Mesenchymal stem cell (in vitro differentiated cells and primary cell): ENCODE data around the gene ANKRD16.

ENCODE experiments used
- DNase-seq: peaks from one replicate; pipeline ENCODE4 v3.0.0-alpha.2; 2013
- H2AFZ ChIP-seq: one replicate; pipeline ENCODE4 v1.6.1; 2013; ENCODE audit warnings: low read depth, mild to moderate bottlenecking, control low read depth, inconsistent platforms, low read length, moderate library complexity
- H2AK5ac ChIP-seq: 2 replicates; pipeline ENCODE4 v1.6.1; 2013; ENCODE audit warnings: low read length, moderate library complexity, mild to moderate bottlenecking, inconsistent platforms; ENCODE audit not compliant: severe bottlenecking
- H2BK120ac ChIP-seq: one replicate; pipeline ENCODE4 v1.6.1; 2013; ENCODE audit warnings: low read depth, mild to moderate bottlenecking, inconsistent platforms, low read length, moderate library complexity
- H2BK12ac ChIP-seq, 2 experiments: one replicate each; pipeline ENCODE4 v1.6.1; 2013; ENCODE audit warnings: inconsistent platforms in 2 of 2, low read length in 2 of 2, mild to moderate bottlenecking in 2 of 2, moderate library complexity in 2 of 2, control low read depth in 1 of 2
- H2BK15ac ChIP-seq: one replicate; pipeline ENCODE4 v1.6.1; 2013; ENCODE audit warnings: mild to moderate bottlenecking, low read depth, inconsistent platforms; ENCODE audit not compliant: poor library complexity, severe bottlenecking
- H2BK5ac ChIP-seq: 2 replicates; pipeline ENCODE4 v1.6.1; 2013; ENCODE audit warnings: low read depth, mild to moderate bottlenecking, low read length, control low read depth, inconsistent platforms; ENCODE audit not compliant: poor library complexity, severe bottlenecking
- H3K14ac ChIP-seq, 2 experiments: one replicate each; pipeline ENCODE4 v1.6.1; 2013; ENCODE audit warnings: inconsistent platforms in 2 of 2, low read length in 2 of 2, control low read depth in 1 of 2, mild to moderate bottlenecking in 1 of 2, moderate library complexity in 1 of 2
- H3K18ac ChIP-seq, 2 experiments: one replicate each; pipeline ENCODE4 v1.6.1; 2013; ENCODE audit warnings: inconsistent platforms in 2 of 2, low read length in 2 of 2, control low read depth in 1 of 2, low read depth in 1 of 2, mild to moderate bottlenecking in 1 of 2
- H3K23ac ChIP-seq, 2 experiments: one replicate each; pipeline ENCODE4 v1.6.1; 2013; ENCODE audit warnings: inconsistent platforms in 2 of 2, low read length in 2 of 2, mild to moderate bottlenecking in 2 of 2, moderate library complexity in 2 of 2, control low read depth in 1 of 2
- H3K27ac ChIP-seq: 2 replicates; pipeline ENCODE4 v1.5.1; 2013; ENCODE audit warnings: mild to moderate bottlenecking, moderate library complexity, low read length, control low read depth, inconsistent platforms; ENCODE audit not compliant: poor library complexity, severe bottlenecking
- H3K27me3 ChIP-seq, 2 experiments: 2 replicates each; pipeline versions ENCODE4 v1.6.1 to v1.7.0; 2013; ENCODE audit warnings: low read length in 2 of 2, mild to moderate bottlenecking in 2 of 2, moderate library complexity in 2 of 2, control low read depth in 1 of 2, inconsistent platforms in 1 of 2; ENCODE audit not compliant: control insufficient read depth in 1 of 2, insufficient read depth in 1 of 2
- H3K36me3 ChIP-seq, 2 experiments: 2 replicates each; pipeline versions ENCODE4 v1.6.1 to v1.7.0; 2013; ENCODE audit warnings: low read length in 2 of 2, control low read depth in 1 of 2, inconsistent platforms in 1 of 2, low read depth in 1 of 2, mild to moderate bottlenecking in 1 of 2; ENCODE audit not compliant: insufficient read depth in 2 of 2, control insufficient read depth in 1 of 2
- H3K4ac ChIP-seq, 2 experiments: one replicate each; pipeline ENCODE4 v1.6.1; 2013; ENCODE audit warnings: inconsistent platforms in 2 of 2, low read length in 2 of 2, mild to moderate bottlenecking in 2 of 2, moderate library complexity in 2 of 2, control low read depth in 1 of 2, low read depth in 1 of 2
- H3K4me1 ChIP-seq: 2 replicates; pipeline ENCODE4 v1.6.1; 2013; ENCODE audit warnings: low read depth, low read length, control low read depth; ENCODE audit not compliant: control insufficient read depth, insufficient read depth
- H3K4me2 ChIP-seq: 2 replicates; pipeline ENCODE4 v1.6.1; 2013; ENCODE audit warnings: low read length, mild to moderate bottlenecking, inconsistent platforms; ENCODE audit not compliant: poor library complexity, severe bottlenecking
- H3K4me3 ChIP-seq, 2 experiments: 2 replicates each; pipeline versions ENCODE4 v1.5.1 to v1.7.0; 2013; ENCODE audit warnings: low read length in 2 of 2, mild to moderate bottlenecking in 2 of 2, control low read depth in 1 of 2, low read depth in 1 of 2; ENCODE audit not compliant: insufficient read depth in 1 of 2
- H3K79me1 ChIP-seq: replicated peaks from 2 replicates; pipeline ENCODE4 v1.6.1; 2013; ENCODE audit warnings: mild to moderate bottlenecking, control low read depth, low read length, inconsistent platforms; ENCODE audit not compliant: poor library complexity, severe bottlenecking
- H3K9ac ChIP-seq: 2 replicates; pipeline ENCODE4 v1.7.0; 2013; ENCODE audit warnings: mild to moderate bottlenecking, low read length, moderate library complexity
- H3K9me3 ChIP-seq: 2 replicates; pipeline ENCODE4 v1.7.0; 2013; ENCODE audit warnings: mild to moderate bottlenecking, low read length; ENCODE audit not compliant: control insufficient read depth
- H4K8ac ChIP-seq: one replicate; pipeline ENCODE4 v1.6.1; 2013; ENCODE audit warnings: inconsistent platforms, mild to moderate bottlenecking, low read length, moderate library complexity
- H4K91ac ChIP-seq: one replicate; pipeline ENCODE4 v1.6.1; 2013; ENCODE audit warnings: mild to moderate bottlenecking, low read length, inconsistent platforms
- WGBS: methylation state at CpG from one replicate; pipeline ENCODE4 v1.1.7; 2013; ENCODE audit warnings: mixed read lengths; 5-methylcytosine and 5-hydroxymethylcytosine counted together

Gene ANKRD16

GRCh38 chr10:5876181-5876768, 13.4 kb downstream of the ANKRD16 start:
- Histone ChIP-seq H3K4me1 (peaks cover 2% of the 10 kb centered on the region), H3K18ac (no peak overlapping the region), H3K27ac (no peak overlapping the region), H3K14ac (no peak overlapping the region), H4K91ac (no peak overlapping the region), H3K4me3 (peak overlapping the region in 1 of 2 experiments; percentile 67), H2BK5ac (no peak overlapping the region), H3K23ac (no peak overlapping the region), H2BK12ac (no peak overlapping the region), H2BK120ac (no peak overlapping the region), H3K9me3 (no peaks in the 10 kb centered on the region), H2BK15ac (no peak overlapping the region), H3K4me2 (no peak overlapping the region), H3K4ac (no peak overlapping the region), H3K36me3 (peaks cover 19 to 47% of the 10 kb centered on the region in 2 experiments), H3K79me1 (no peaks in the 10 kb centered on the region), H4K8ac (no peak overlapping the region), H2AK5ac (no peak overlapping the region), H2AFZ (no peak overlapping the region), H3K9ac (peak overlapping the region; percentile 74), H3K27me3 (no peaks in the 10 kb centered on the region)
- 84% methylated on average over 14 of the region's 14 CpGs for WGBS
- no peak for DNase-seq

DNA sequence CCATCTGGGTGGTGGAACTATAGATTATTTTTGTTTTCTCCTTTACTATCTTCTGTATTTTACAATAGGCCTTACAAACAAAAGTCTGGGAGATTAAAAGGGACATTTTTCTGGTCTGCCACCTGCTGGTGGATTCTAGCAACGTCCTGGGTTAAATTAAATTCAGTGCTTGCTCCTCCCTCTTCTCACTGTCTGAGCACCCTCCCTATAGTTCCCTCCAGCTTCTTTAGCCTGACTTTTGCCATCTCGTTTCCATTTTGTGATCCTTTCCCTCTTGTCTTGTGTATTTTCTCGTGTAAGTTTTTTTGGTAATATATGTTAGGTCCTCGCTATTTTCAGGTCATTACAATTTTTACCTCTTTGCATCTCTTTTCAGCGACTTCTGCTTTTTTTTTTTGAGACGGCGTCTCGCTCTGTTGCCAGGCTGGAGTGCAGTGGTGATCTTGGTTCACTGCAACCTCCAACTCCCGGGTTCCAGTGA, 16.1 kb downstream of the ANKRD16 start:
- peaks cover 2% of the 10 kb centered on the region for H3K4me1 ChIP-seq
- H3K14ac ChIP-seq, result no peak overlapping the region
- H2BK12ac ChIP-seq, result no peak overlapping the region
- no peak overlapping the region for H3K27ac ChIP-seq
- H3K4ac ChIP-seq, result no peak overlapping the region
- H3K79me1 ChIP-seq, result no peaks in the 10 kb centered on the region
- peak; percentile 76 for DNase-seq
- no peak overlapping the region for H3K4me2 ChIP-seq
- peak overlapping the region; percentile 48 for H3K9ac ChIP-seq
- peaks cover 3% of the 10 kb centered on the region for H3K9me3 ChIP-seq
- no peak overlapping the region for H2AFZ ChIP-seq
- H2BK15ac ChIP-seq, result no peak overlapping the region
- H2BK120ac ChIP-seq, result no peak overlapping the region
- H2BK5ac ChIP-seq, result no peak overlapping the region
- H3K18ac ChIP-seq, result no peak overlapping the region
- no peak overlapping the region for H4K8ac ChIP-seq
- H4K91ac ChIP-seq, result no peak overlapping the region
- H2AK5ac ChIP-seq, result no peak overlapping the region
- peaks cover 15 to 25% of the 10 kb centered on the region in 2 experiments for H3K36me3 ChIP-seq
- H3K4me3 ChIP-seq, result no peak overlapping the region
- 75% methylated on average over 6 of the region's 9 CpGs for WGBS
- H3K23ac ChIP-seq, result no peak overlapping the region
- H3K27me3 ChIP-seq, result no peaks in the 10 kb centered on the region

GRCh38 chr10:5871596-5871995, 18.1 kb downstream of the ANKRD16 start:
- no peak overlapping the region for H3K4me2 ChIP-seq
- no peak overlapping the region for H2AK5ac ChIP-seq
- H3K9me3 ChIP-seq, result peaks cover 3% of the 10 kb centered on the region
- H3K9ac ChIP-seq, result peak overlapping the region; percentile 35
- no peak overlapping the region for H3K23ac ChIP-seq
- no peak overlapping the region for H3K27ac ChIP-seq
- H2BK15ac ChIP-seq, result no peak overlapping the region
- H2BK12ac ChIP-seq, result no peak overlapping the region
- H4K8ac ChIP-seq, result peak overlapping the region; percentile 69
- no peaks in the 10 kb centered on the region for H3K27me3 ChIP-seq
- 89% methylated on average over 5 of the region's 5 CpGs for WGBS
- H4K91ac ChIP-seq, result no peak overlapping the region
- H3K14ac ChIP-seq, result no peak overlapping the region
- H3K79me1 ChIP-seq, result no peaks in the 10 kb centered on the region
- peak overlapping the region in 1 of 2 experiments; percentile 6 for H3K4me3 ChIP-seq
- H2BK5ac ChIP-seq, result no peak overlapping the region
- peaks cover 11 to 14% of the 10 kb centered on the region in 2 experiments for H3K36me3 ChIP-seq
- no peak overlapping the region for H2AFZ ChIP-seq
- H3K18ac ChIP-seq, result no peak overlapping the region
- H2BK120ac ChIP-seq, result no peak overlapping the region
- peaks cover 2% of the 10 kb centered on the region for H3K4me1 ChIP-seq
- H3K4ac ChIP-seq, result no peak overlapping the region
- peak; percentile 24 for DNase-seq

DNA sequence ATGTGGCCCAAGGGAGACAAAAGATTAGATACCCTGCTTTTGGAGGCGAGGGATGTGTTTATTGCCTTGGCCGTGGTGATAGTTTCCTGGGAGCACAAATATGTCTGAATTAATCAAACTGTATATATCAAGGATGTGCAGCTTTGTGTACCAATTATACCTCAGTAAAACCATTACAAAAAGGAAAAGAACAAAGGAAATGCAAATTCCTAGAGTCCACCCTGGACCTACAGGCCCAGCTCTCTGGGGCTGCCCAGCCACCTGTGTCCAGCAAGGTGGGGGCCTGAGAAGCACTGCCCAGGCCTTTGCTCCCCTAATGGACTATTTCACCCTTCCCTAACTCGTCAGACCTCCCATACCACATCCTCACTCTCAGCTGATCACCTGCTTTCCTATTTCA, 20.5 kb downstream of the ANKRD16 start:
- no peak overlapping the region for H3K14ac ChIP-seq
- WGBS, result 96% methylated on average over 1 of the region's 3 CpGs

More for the DNA sequence above, 20.5 kb downstream of the ANKRD16 start:
- Histone ChIP-seq H2BK120ac (no peak overlapping the region), H2BK5ac (no peak overlapping the region), H3K4me3 (no peak overlapping the region), H2AK5ac (no peak overlapping the region), H3K9ac (no peak overlapping the region), H2AFZ (no peak overlapping the region), H2BK15ac (no peak overlapping the region), H3K18ac (no peak overlapping the region), H3K23ac (no peak overlapping the region), H3K4me2 (no peak overlapping the region), H3K4me1 (no peaks in the 10 kb centered on the region), H2BK12ac (no peak overlapping the region), H3K4ac (no peak overlapping the region), H4K91ac (no peak overlapping the region), H3K36me3 (peaks cover 2% of the 10 kb centered on the region in 2 experiments), H3K9me3 (peaks cover 3% of the 10 kb centered on the region), H3K27ac (no peak overlapping the region), H3K27me3 (no peaks in the 10 kb centered on the region), H4K8ac (no peak overlapping the region), H3K79me1 (no peaks in the 10 kb centered on the region)
- DNase-seq, result no peak
